Glutamatergic neuron (in vitro differentiated cells): ENCODE measurements around the gene CCDC136. TPM values are rescaled to one million over a fixed set of nuclear protein-coding genes. Genes with fewer than 3 reads are reported as not detected.
A peak's percentile ranks its signal among the peaks of the same experiment; 100 is the strongest.

Source experiments
- DNase-seq: peaks from one replicate; pipeline ENCODE4 v3.0.0; 2022
- H3K27ac Mint-ChIP-seq: one replicate; pipeline ENCODE4 v1.8.0; 2020; ENCODE audit warnings: mild to moderate bottlenecking, mixed read lengths, inconsistent platforms; ENCODE audit not compliant: unreplicated experiment
- H3K27me3 Mint-ChIP-seq: one replicate; pipeline ENCODE4 v1.8.0; 2020; ENCODE audit warnings: mild to moderate bottlenecking, moderate library complexity, mixed read lengths, inconsistent platforms; ENCODE audit not compliant: unreplicated experiment
- H3K36me3 Mint-ChIP-seq: one replicate; pipeline ENCODE4 v1.8.0; 2020; ENCODE audit warnings: mild to moderate bottlenecking, mixed read lengths, inconsistent platforms; ENCODE audit not compliant: unreplicated experiment
- H3K4me1 Mint-ChIP-seq: one replicate; pipeline ENCODE4 v1.8.0; 2020; ENCODE audit warnings: mild to moderate bottlenecking, low read depth, mixed read lengths, inconsistent platforms; ENCODE audit not compliant: unreplicated experiment
- H3K4me3 Mint-ChIP-seq: one replicate; pipeline ENCODE4 v1.8.0; 2020; ENCODE audit warnings: mild to moderate bottlenecking, mixed read lengths, inconsistent platforms; ENCODE audit not compliant: unreplicated experiment
- H3K9me3 Mint-ChIP-seq: one replicate; pipeline ENCODE4 v1.8.0; 2020; ENCODE audit warnings: mild to moderate bottlenecking, moderate library complexity, mixed read lengths, inconsistent platforms; ENCODE audit not compliant: unreplicated experiment
- total RNA-seq: library from RNA; stranded (reverse); fragmentation: NEBNext Ultra II Directional; extraction: Animal tissue kit (Norgen Biotek cat#: 25700); gene quantifications from one replicate; pipeline ENCODE4 v1.2.1, GENCODE V29; 2021; ENCODE audit not compliant: unreplicated experiment
- TF ChIP-seq, protein P1 (sequence below): fragments of 200-600 bp; sonication (generic); IDR thresholded peaks from one replicate; pipeline ENCODE4 v1.5.0; 2021; ENCODE audit not compliant: partially characterized antibody, unreplicated experiment

Gene CCDC136
- total RNA-seq, 1 donor from 2014 or later: 202 TPM

DNA sequence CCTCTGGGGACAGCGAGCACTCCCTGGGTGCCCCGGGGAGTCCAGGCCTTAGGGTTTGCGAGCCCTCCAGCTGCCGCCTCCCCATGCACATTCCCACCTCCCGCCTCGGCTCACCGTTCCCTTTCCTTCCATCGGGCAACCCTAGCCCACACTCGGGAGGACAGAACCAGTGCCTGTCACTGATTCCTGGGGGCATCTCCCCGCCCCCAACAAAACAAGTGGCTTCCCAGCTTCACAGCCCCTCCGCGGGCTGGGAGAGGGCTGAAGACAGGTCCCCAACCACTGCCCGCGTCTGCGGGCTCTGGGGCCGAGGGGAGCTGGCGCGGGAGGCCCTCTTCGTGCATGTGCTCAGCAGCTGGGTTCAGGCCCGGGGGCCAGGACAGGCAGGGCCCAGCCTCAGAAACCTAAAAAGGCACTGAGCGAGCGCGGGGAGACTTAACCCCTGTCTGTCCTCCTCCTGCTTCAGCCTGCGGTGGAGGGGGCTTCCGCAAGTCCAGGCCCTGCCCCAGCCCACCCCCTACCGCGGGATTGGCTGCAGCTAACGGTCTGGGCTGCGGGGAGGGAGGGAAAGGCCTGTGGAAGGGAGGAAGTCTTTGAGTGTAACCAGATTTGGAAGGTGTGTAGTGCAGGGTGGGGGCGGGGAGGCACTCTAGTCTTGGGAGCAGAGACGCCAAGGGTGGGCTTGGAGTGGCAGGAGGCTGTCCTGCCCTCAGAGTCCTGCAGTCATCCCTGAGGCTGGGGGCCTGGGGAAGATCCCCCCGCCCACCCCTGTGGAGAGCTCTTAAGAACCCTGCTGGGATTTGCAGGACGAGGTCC is 39.6 kb downstream of the CCDC136 start:
- peaks cover 21% of the 10 kb centered on the region for H3K27me3 Mint-ChIP-seq
- peaks cover 6% of the 10 kb centered on the region for H3K36me3 Mint-ChIP-seq
- DNase-seq: peak; percentile 89
- H3K27ac Mint-ChIP-seq: peak overlapping the region; percentile 98
- peak overlapping the region; percentile 88 for H3K4me3 Mint-ChIP-seq
- TF ChIP-seq, protein P1, sequence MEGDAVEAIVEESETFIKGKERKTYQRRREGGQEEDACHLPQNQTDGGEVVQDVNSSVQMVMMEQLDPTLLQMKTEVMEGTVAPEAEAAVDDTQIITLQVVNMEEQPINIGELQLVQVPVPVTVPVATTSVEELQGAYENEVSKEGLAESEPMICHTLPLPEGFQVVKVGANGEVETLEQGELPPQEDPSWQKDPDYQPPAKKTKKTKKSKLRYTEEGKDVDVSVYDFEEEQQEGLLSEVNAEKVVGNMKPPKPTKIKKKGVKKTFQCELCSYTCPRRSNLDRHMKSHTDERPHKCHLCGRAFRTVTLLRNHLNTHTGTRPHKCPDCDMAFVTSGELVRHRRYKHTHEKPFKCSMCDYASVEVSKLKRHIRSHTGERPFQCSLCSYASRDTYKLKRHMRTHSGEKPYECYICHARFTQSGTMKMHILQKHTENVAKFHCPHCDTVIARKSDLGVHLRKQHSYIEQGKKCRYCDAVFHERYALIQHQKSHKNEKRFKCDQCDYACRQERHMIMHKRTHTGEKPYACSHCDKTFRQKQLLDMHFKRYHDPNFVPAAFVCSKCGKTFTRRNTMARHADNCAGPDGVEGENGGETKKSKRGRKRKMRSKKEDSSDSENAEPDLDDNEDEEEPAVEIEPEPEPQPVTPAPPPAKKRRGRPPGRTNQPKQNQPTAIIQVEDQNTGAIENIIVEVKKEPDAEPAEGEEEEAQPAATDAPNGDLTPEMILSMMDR: no peak
- H3K9me3 Mint-ChIP-seq: peaks cover 20% of the 10 kb centered on the region
- H3K4me1 Mint-ChIP-seq: peaks cover 24% of the 10 kb centered on the region

DNA sequence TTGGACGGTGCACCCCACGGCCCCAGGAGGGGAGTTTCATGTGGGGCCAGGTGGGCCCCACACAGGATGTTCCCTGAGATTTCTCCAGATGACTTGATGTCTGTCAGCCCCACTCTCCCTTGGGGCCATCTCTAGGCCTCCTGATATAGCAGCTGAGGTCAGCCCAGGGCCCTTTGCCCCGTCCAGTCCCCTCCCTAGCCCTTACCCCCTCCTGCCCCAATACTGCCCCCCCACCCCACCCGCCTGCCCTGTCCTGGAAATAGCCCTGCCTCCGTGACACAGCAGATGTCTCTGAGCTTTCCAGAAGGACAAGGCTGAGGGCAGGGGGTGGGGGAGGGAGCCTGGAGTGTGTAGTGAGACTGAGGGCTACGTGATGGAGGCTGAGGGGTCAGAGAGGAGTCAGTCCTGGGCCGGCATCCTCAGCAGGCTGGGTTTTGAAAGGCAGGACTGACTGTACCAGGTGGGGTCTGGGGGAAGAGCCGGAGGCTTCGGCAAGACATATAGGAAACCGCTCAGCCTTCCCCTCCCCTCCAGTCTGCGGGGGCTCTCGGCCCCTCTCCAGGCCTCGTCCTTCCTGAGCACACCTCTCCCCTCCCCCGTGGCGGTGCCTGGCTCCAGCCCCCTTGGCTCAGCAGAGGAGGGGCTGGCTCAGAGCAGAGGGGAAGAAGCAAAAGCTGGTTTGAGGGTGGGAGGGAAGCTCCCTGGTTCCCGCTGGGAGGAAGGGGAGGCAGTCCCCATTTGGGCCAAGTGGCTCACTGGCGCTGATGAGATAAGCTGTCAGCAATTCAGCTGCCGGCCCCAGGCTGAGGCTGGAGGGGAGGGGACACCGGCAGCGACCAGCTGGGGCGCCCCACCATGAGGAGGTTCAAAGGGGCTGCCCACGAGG is 40.5 kb downstream of the CCDC136 start:
- peak; percentile 86 for DNase-seq
- H3K27me3 Mint-ChIP-seq: peaks cover 21% of the 10 kb centered on the region
- TF ChIP-seq, protein P1: no peak
- peak overlapping the region; percentile 98 for H3K27ac Mint-ChIP-seq
- peaks cover 6% of the 10 kb centered on the region for H3K36me3 Mint-ChIP-seq
- H3K4me1 Mint-ChIP-seq: peaks cover 23% of the 10 kb centered on the region
- H3K9me3 Mint-ChIP-seq: peaks cover 16% of the 10 kb centered on the region
- peak overlapping the region; percentile 88 for H3K4me3 Mint-ChIP-seq

DNA sequence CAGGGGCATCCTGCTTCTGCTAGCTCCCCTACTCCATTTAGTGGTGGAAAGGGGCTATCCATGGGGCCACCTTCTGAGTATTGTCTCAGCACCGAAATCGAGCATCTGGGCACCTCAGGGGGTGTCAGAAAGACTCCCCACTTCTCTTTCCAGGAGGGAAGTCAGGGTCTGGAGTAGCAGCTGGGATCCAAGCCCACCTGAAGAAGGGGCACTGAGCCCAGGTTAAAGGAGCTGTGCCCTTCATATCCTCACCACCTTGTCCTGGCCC is 41.0 kb downstream of the CCDC136 start:
- H3K36me3 Mint-ChIP-seq: peaks cover 6% of the 10 kb centered on the region
- TF ChIP-seq, protein P1: no peak
- H3K27me3 Mint-ChIP-seq: peaks cover 21% of the 10 kb centered on the region
- peak overlapping the region; percentile 88 for H3K4me3 Mint-ChIP-seq
- DNase-seq: no peak
- H3K27ac Mint-ChIP-seq: peak overlapping the region; percentile 98
- H3K4me1 Mint-ChIP-seq: peaks cover 20% of the 10 kb centered on the region
- H3K9me3 Mint-ChIP-seq: peaks cover 16% of the 10 kb centered on the region

DNA sequence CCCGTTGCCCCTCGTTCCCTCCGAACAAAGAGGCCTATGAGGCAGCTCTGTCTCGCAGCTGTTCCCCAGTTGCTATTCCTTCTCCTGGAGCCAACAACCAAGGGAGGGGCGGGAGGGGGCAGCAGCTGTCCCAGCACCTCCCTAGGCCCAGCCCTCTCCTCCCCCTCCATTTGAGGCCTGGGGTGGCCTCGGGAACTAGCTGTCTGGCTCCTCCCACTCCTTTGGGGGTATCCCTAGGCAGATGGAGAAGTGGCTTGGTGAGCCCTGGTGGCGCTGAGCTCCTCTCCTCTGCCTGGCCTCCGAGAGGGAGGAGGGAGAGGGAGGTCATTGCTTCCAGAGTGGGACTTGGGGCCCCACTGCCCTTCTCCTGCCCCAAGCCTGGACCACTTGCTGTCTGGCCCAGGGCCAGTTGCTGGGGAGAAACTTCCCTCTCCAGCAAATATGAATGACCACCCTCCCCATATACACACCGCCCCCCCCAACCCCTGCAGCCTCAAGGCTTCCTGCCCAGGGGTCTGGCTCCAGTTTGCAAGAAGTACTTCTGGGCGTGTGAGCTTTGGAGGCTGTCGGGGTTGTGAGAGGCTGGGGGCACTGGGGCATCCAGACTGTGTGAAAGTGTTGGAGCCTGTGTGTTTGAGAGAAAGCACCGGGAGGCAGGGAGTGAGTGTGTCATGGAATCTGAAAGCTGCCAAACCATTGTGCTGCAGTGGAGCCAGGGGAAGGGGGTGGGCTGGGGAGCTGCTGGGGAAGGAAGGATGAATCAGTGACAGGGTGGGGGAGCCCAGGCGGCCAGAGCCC is 41.6 kb downstream of the CCDC136 start:
- TF ChIP-seq, protein P1: no peak
- Mint-ChIP-seq H3K27ac (peak overlapping the region; percentile 98), H3K27me3 (peaks cover 19% of the 10 kb centered on the region), H3K36me3 (peaks cover 6% of the 10 kb centered on the region), H3K9me3 (peaks cover 16% of the 10 kb centered on the region), H3K4me1 (peaks cover 15% of the 10 kb centered on the region), H3K4me3 (peak overlapping the region; percentile 88)
- peak; percentile 86 for DNase-seq
